Activated T-cell treated with anti-CD3 and anti-CD28 coated beads, Interleukin-2, amount 50 U/mL, for 4 hours (primary cell): ENCODE results near the gene SV2C. TPM values are rescaled to one million over a fixed set of nuclear protein-coding genes. Genes with fewer than 3 reads are reported as not detected.
"Not testable (repeated sequence)": the region's sequence is repeated elsewhere in the genome, so short reads cannot be mapped to it uniquely, and the experiment has no call there.

Source experiments
- ATAC-seq, 2 donors: fragments of 200-7000 bp; cut with Tn5 transposase; one replicate each; pipeline ENCODE4 v1.10.0; 2021
- DNase-seq: peaks from one replicate; pipeline ENCODE4 v3.0.0-alpha.2; 2020
- H3K27me3 Mint-ChIP-seq: one replicate; pipeline ENCODE4 v1.8.0; 2021; ENCODE audit warnings: low read depth, mixed read lengths
- H3K36me3 Mint-ChIP-seq: one replicate; pipeline ENCODE4 v1.8.0; 2022; ENCODE audit warnings: mixed read lengths; ENCODE audit not compliant: insufficient read depth
- H3K4me1 Mint-ChIP-seq: one replicate; pipeline ENCODE4 v1.8.0; 2021; ENCODE audit warnings: low read depth, mixed read lengths
- H3K4me3 Mint-ChIP-seq: one replicate; pipeline ENCODE4 v1.8.0; 2021; ENCODE audit warnings: mild to moderate bottlenecking, moderate library complexity, mixed read lengths
- H3K9me3 Mint-ChIP-seq: one replicate; pipeline ENCODE4 v1.8.0; 2021; ENCODE audit warnings: mixed read lengths
- total RNA-seq, 3 donors: library from RNA; stranded (reverse); gene quantifications; one replicate each; pipeline ENCODE4 v1.2.1, GENCODE V29; 2021

The SV2C gene
- total RNA-seq, 3 donors from 2014 or later = not detected

GRCh38 chr5:76219636-76220035 is 136.5 kb downstream of the SV2C start:
- Mint-ChIP-seq H3K4me3 (no peak overlapping the region), H3K36me3 (no peaks in the 10 kb centered on the region), H3K27me3 (peaks cover 3% of the 10 kb centered on the region), H3K9me3 (no peaks in the 10 kb centered on the region), H3K4me1 (no peaks in the 10 kb centered on the region)
- ATAC-seq (no peak), DNase-seq (no peak)

- Mint-ChIP-seq H3K4me1 (no peaks in the 10 kb centered on the region), H3K36me3 (no peaks in the 10 kb centered on the region), H3K27me3 (peaks cover 3% of the 10 kb centered on the region), H3K4me3 (no peak overlapping the region), H3K9me3 (no peaks in the 10 kb centered on the region)
- no peak for ATAC-seq
- DNase-seq = no peak
These were observed 138.1 kb downstream of the SV2C start for GRCh38 chr5:76221311-76221710.

GRCh38 chr5:76222318-76222717 is 139.1 kb downstream of the SV2C start:
- no peaks in the 10 kb centered on the region for H3K9me3 Mint-ChIP-seq
- no peak for DNase-seq
- H3K36me3 Mint-ChIP-seq = no peaks in the 10 kb centered on the region
- H3K4me3 Mint-ChIP-seq = no peak overlapping the region
- no peaks in the 10 kb centered on the region for H3K4me1 Mint-ChIP-seq
- peaks cover 3% of the 10 kb centered on the region for H3K27me3 Mint-ChIP-seq
- ATAC-seq = no peak

GRCh38 chr5:76223696-76224095 is 140.5 kb downstream of the SV2C start:
- H3K4me3 Mint-ChIP-seq = no peak overlapping the region
- no peak for ATAC-seq
- no peaks in the 10 kb centered on the region for H3K9me3 Mint-ChIP-seq
- DNase-seq = no peak
- H3K36me3 Mint-ChIP-seq = no peaks in the 10 kb centered on the region
- H3K4me1 Mint-ChIP-seq = no peaks in the 10 kb centered on the region
- peaks cover 3% of the 10 kb centered on the region for H3K27me3 Mint-ChIP-seq

- Mint-ChIP-seq H3K36me3 (no peaks in the 10 kb centered on the region), H3K4me1 (no peaks in the 10 kb centered on the region), H3K4me3 (no peak overlapping the region), H3K27me3 (peaks cover 4% of the 10 kb centered on the region), H3K9me3 (no peaks in the 10 kb centered on the region)
- DNase-seq = no peak
- no peak for ATAC-seq
These were observed 141.7 kb downstream of the SV2C start for GRCh38 chr5:76224898-76225297.

- Mint-ChIP-seq H3K4me1 (no peaks in the 10 kb centered on the region), H3K27me3 (peaks cover 4% of the 10 kb centered on the region), H3K4me3 (no peak overlapping the region), H3K9me3 (no peaks in the 10 kb centered on the region), H3K36me3 (no peaks in the 10 kb centered on the region)
- DNase-seq = no peak
- ATAC-seq = no peak
These were observed 142.2 kb downstream of the SV2C start for GRCh38 chr5:76225336-76225735.

- Mint-ChIP-seq H3K36me3 (no peaks in the 10 kb centered on the region), H3K27me3 (peaks cover 2% of the 10 kb centered on the region), H3K4me3 (no peak overlapping the region), H3K4me1 (no peaks in the 10 kb centered on the region), H3K9me3 (no peaks in the 10 kb centered on the region)
- DNase-seq (no peak), ATAC-seq (no peak)
These were observed 146.7 kb downstream of the SV2C start for GRCh38 chr5:76229900-76230299.

GRCh38 chr5:76230711-76231285 is 147.6 kb downstream of the SV2C start:
- H3K27me3 Mint-ChIP-seq = peaks cover 2% of the 10 kb centered on the region
- no peak for ATAC-seq
- no peaks in the 10 kb centered on the region for H3K9me3 Mint-ChIP-seq
- no peaks in the 10 kb centered on the region for H3K36me3 Mint-ChIP-seq
- H3K4me1 Mint-ChIP-seq = no peaks in the 10 kb centered on the region
- H3K4me3 Mint-ChIP-seq = no peak overlapping the region
- DNase-seq = no peak

- ATAC-seq (no peak), DNase-seq (no peak)
- Mint-ChIP-seq H3K4me1 (no peaks in the 10 kb centered on the region), H3K27me3 (peaks cover 2% of the 10 kb centered on the region), H3K4me3 (no peak overlapping the region), H3K36me3 (no peaks in the 10 kb centered on the region), H3K9me3 (peaks cover 18% of the 10 kb centered on the region)
These were observed 151.5 kb downstream of the SV2C start for GRCh38 chr5:76234665-76235064.

GRCh38 chr5:76236684-76237083 is 153.5 kb downstream of the SV2C start:
- no peak for ATAC-seq
- H3K4me3 Mint-ChIP-seq = no peak overlapping the region
- no peaks in the 10 kb centered on the region for H3K4me1 Mint-ChIP-seq
- DNase-seq = no peak
- no peaks in the 10 kb centered on the region for H3K36me3 Mint-ChIP-seq
- peaks cover 2% of the 10 kb centered on the region for H3K27me3 Mint-ChIP-seq
- peaks cover 18% of the 10 kb centered on the region for H3K9me3 Mint-ChIP-seq

- no peaks in the 10 kb centered on the region for H3K4me1 Mint-ChIP-seq
- no peaks in the 10 kb centered on the region for H3K36me3 Mint-ChIP-seq
- no peak for ATAC-seq
- H3K4me3 Mint-ChIP-seq = no peak overlapping the region
- peaks cover 2% of the 10 kb centered on the region for H3K27me3 Mint-ChIP-seq
- H3K9me3 Mint-ChIP-seq = peaks cover 18% of the 10 kb centered on the region
- DNase-seq = no peak
These were observed 157.2 kb downstream of the SV2C start for GRCh38 chr5:76240336-76240735.

- not testable (repeated sequence) for DNase-seq, H3K36me3 Mint-ChIP-seq, H3K4me3 Mint-ChIP-seq, ATAC-seq, H3K4me1 Mint-ChIP-seq, H3K27me3 Mint-ChIP-seq
- H3K9me3 Mint-ChIP-seq = peaks cover 14% of the 10 kb centered on the region
These were observed 159.0 kb downstream of the SV2C start for GRCh38 chr5:76242155-76242554.

- no peak for ATAC-seq
These were observed 162.4 kb downstream of the SV2C start for GRCh38 chr5:76245590-76245989.

GRCh38 chr5:76249621-76250020 is 166.4 kb downstream of the SV2C start:
- Mint-ChIP-seq H3K36me3 (no peaks in the 10 kb centered on the region), H3K9me3 (no peaks in the 10 kb centered on the region), H3K27me3 (peaks cover 3% of the 10 kb centered on the region), H3K4me3 (no peak overlapping the region), H3K4me1 (no peaks in the 10 kb centered on the region)
- ATAC-seq (no peak), DNase-seq (no peak)

More at GRCh38 chr5:76245590-76245989, 162.4 kb downstream of the SV2C start:
- H3K9me3 Mint-ChIP-seq = no peaks in the 10 kb centered on the region
- H3K4me3 Mint-ChIP-seq = no peak overlapping the region
- no peaks in the 10 kb centered on the region for H3K36me3 Mint-ChIP-seq
- H3K4me1 Mint-ChIP-seq = no peaks in the 10 kb centered on the region
- no peak for DNase-seq
- no peaks in the 10 kb centered on the region for H3K27me3 Mint-ChIP-seq

GRCh38 chr5:76250463-76250862 is 167.3 kb downstream of the SV2C start:
- DNase-seq = no peak
- Mint-ChIP-seq H3K4me1 (no peaks in the 10 kb centered on the region), H3K36me3 (no peaks in the 10 kb centered on the region), H3K4me3 (no peak overlapping the region), H3K27me3 (peaks cover 3% of the 10 kb centered on the region), H3K9me3 (no peaks in the 10 kb centered on the region)
- ATAC-seq = no peak

- Mint-ChIP-seq H3K4me3 (no peak overlapping the region), H3K4me1 (peaks cover 4% of the 10 kb centered on the region), H3K27me3 (peaks cover 6% of the 10 kb centered on the region), H3K36me3 (no peaks in the 10 kb centered on the region), H3K9me3 (no peaks in the 10 kb centered on the region)
- no peak for ATAC-seq
- DNase-seq = no peak
These were observed 168.5 kb downstream of the SV2C start for GRCh38 chr5:76251656-76252055.
